Sigmoid colon (tissue), 4 donors: ENCODE measurements around the gene CDKAL1.
"Not testable (repeated sequence)": the region's sequence is repeated elsewhere in the genome, so short reads cannot be mapped to it uniquely, and the experiment has no call there.

Experiments used
- CTCF ChIP-seq, 4 experiments: fragments of 450-650 bp in 3 of 4; fragments of 200-600 bp in 1 of 4; IDR thresholded peaks; one replicate each; pipeline ENCODE4 v1.5.1; 2016 to 2019; ENCODE audit warnings: antibody characterized with exemption in 4 of 4, mild to moderate bottlenecking in 3 of 4, moderate library complexity in 2 of 4
- EP300 ChIP-seq, 4 donors: sonication (generic); formaldehyde crosslinking; IDR thresholded peaks; one replicate each; pipeline ENCODE4 v1.6.1; 2017; ENCODE audit warnings: antibody characterized with exemption in 4 of 4
- POLR2A ChIP-seq, 2 donors: fragments of 450-650 bp; IDR thresholded peaks; one replicate each; pipeline ENCODE4 v1.6.1; 2016; ENCODE audit warnings: antibody characterized with exemption in 2 of 2, mild to moderate bottlenecking in 2 of 2, moderate library complexity in 2 of 2
- POLR2AphosphoS5 ChIP-seq, 4 donors: sonication (generic); formaldehyde crosslinking; IDR thresholded peaks; one replicate each; pipeline ENCODE4 v1.6.1; 2017; ENCODE audit warnings: antibody characterized with exemption in 4 of 4

GRCh38 chr6:21055480-21055879, 521.2 kb downstream of the CDKAL1 start:
- not testable (repeated sequence) for TF ChIP-seq CTCF, EP300, POLR2A, POLR2AphosphoS5 (IDR thresholded peaks at IDR 0.05)
